Left lung (tissue), 10 donors: ENCODE data around the gene SMARCD1. TPM values are rescaled to one million over a fixed set of nuclear protein-coding genes. Genes with fewer than 3 reads are reported as not detected.

Experiments
- ATAC-seq: fragments of 200-7000 bp; cut with Tn5 transposase; one replicate; pipeline ENCODE4 v1.9.1; 2020; ENCODE audit warnings: moderate library complexity
- DNase-seq, 4 donors: peaks; one replicate each; pipeline ENCODE4 v3.0.0-alpha.2; 2013 to 2020
- H3K27ac ChIP-seq, 2 donors: fragments of 200-600 bp; sonication (generic) in 1 of 2; one replicate each; pipeline versions ENCODE4 v1.5.0 to v1.8.0; 2020 to 2021
- H3K27me3 ChIP-seq, 2 donors: fragments of 200-600 bp; sonication (generic) in 1 of 2; one replicate each; pipeline versions ENCODE4 v1.5.0 to v1.8.0; 2020 to 2021
- H3K36me3 ChIP-seq, 2 donors: fragments of 200-600 bp; sonication (generic) in 1 of 2; one replicate each; pipeline versions ENCODE4 v1.5.0 to v1.8.0; 2020 to 2021
- H3K4me1 ChIP-seq, 2 donors: fragments of 200-600 bp; one replicate each; pipeline ENCODE4 v1.8.0; 2021
- H3K4me3 ChIP-seq, 2 donors: fragments of 200-600 bp; sonication (generic) in 1 of 2; one replicate each; pipeline versions ENCODE4 v1.5.0 to v1.8.0; 2020 to 2021; ENCODE audit warnings: mild to moderate bottlenecking in 1 of 2
- H3K9me3 ChIP-seq, 2 donors: fragments of 200-600 bp; sonication (generic) in 1 of 2; one replicate each; pipeline versions ENCODE4 v1.5.0 to v1.8.0; 2020 to 2021
- CTCF ChIP-seq, 2 donors: fragments of 200-600 bp; sonication (generic) in 1 of 2; IDR thresholded peaks; one replicate each; pipeline versions ENCODE4 v1.5.0 to v1.8.0; 2021; ENCODE audit warnings: antibody characterized with exemption in 2 of 2
- intact Hi-C, 2 donors: fragments of 100-400 bp; cut with DNase I; formaldehyde crosslinking; loops; one replicate each; pipeline versions ENCODE4 v1.11.2 to v1.14.2; 2022
- polyA plus RNA-seq, 6 donors: library from polyadenylated mRNA; unstranded; fragments of 120-200 nt; gene quantifications; one replicate each; pipeline ENCODE4 v1.2.1, GENCODE V29; 2013; ENCODE audit not compliant: insufficient read length in 6 of 6
- total RNA-seq, 2 donors: library from RNA; stranded (reverse); fragmentation: NEBNext Ultra II Directional; extraction: Animal tissue kit (Norgen Biotek cat#: 25700); gene quantifications; one replicate each; pipeline ENCODE4 v1.2.1, GENCODE V29; 2021
- donor health status: DM: no; HTN: yes; CAD: no.
- donor health status: DM: no; HTN: no; CAD: no.

Gene SMARCD1
- total and polyA plus RNA-seq, 8 donors = 33.1 to 155 (median 139) TPM

- Histone ChIP-seq H3K4me3 (no peak overlapping the region), H3K4me1 (peaks cover 3 to 14% of the 10 kb centered on the region in 2 donors), H3K27ac (no peak overlapping the region), H3K27me3 (no peaks in the 10 kb centered on the region), H3K36me3 (no peaks in the 10 kb centered on the region), H3K9me3 (no peaks in the 10 kb centered on the region)
- peak; percentile 95 for ATAC-seq
- peak; percentile 91 to 97 for TF ChIP-seq CTCF (IDR thresholded peaks at IDR 0.05)
- DNase-seq = peak; percentile 64 to 94 (median 84)
- intact Hi-C loops = no loop called here
Observed at GRCh38 chr12:50074936-50075807, 10.0 kb upstream of the SMARCD1 start.

- Histone ChIP-seq H3K27ac (no peak overlapping the region), H3K4me3 (no peak overlapping the region), H3K36me3 (no peaks in the 10 kb centered on the region), H3K9me3 (no peaks in the 10 kb centered on the region), H3K4me1 (peaks cover 0 to 8% of the 10 kb centered on the region in 2 donors), H3K27me3 (peaks cover 0 to 3% of the 10 kb centered on the region in 2 donors)
- ATAC-seq (no peak), DNase-seq (no peak)
- no peak for TF ChIP-seq CTCF (IDR thresholded peaks at IDR 0.05)
- intact Hi-C loops = no loop called here
Observed at GRCh38 chr12:50075808-50076170, 9.4 kb upstream of the SMARCD1 start.

- H3K9me3 ChIP-seq = no peaks in the 10 kb centered on the region
- DNase-seq = no peak
- H3K4me3 ChIP-seq = no peak overlapping the region
- TF ChIP-seq CTCF (IDR thresholded peaks at IDR 0.05) = no peak
- intact Hi-C loops = no loop called here
- no peak for ATAC-seq
- no peaks in the 10 kb centered on the region for H3K36me3 ChIP-seq
- H3K27ac ChIP-seq = no peak overlapping the region
- peaks cover 0 to 9% of the 10 kb centered on the region in 2 donors for H3K27me3 ChIP-seq
- H3K4me1 ChIP-seq = peaks cover 0 to 6% of the 10 kb centered on the region in 2 donors
Observed at GRCh38 chr12:50077099-50077498, 8.0 kb upstream of the SMARCD1 start.

- Histone ChIP-seq H3K4me3 (no peak overlapping the region), H3K27me3 (peaks cover 0 to 9% of the 10 kb centered on the region in 2 donors), H3K36me3 (no peaks in the 10 kb centered on the region), H3K4me1 (peaks cover 0 to 6% of the 10 kb centered on the region in 2 donors), H3K27ac (no peak overlapping the region), H3K9me3 (no peaks in the 10 kb centered on the region)
- ATAC-seq (no peak), DNase-seq (no peak)
- no peak for TF ChIP-seq CTCF (IDR thresholded peaks at IDR 0.05)
- intact Hi-C loops = no loop called here
Observed at GRCh38 chr12:50078281-50078680, 6.9 kb upstream of the SMARCD1 start.

- H3K27me3 ChIP-seq = peaks cover 0 to 9% of the 10 kb centered on the region in 2 donors
- H3K27ac ChIP-seq = no peak overlapping the region
- intact Hi-C loops = no loop called here
- no peaks in the 10 kb centered on the region for H3K36me3 ChIP-seq
- peaks cover 0 to 11% of the 10 kb centered on the region in 2 donors for H3K4me1 ChIP-seq
- DNase-seq (no peak), ATAC-seq (no peak)
- H3K4me3 ChIP-seq = no peak overlapping the region
- no peaks in the 10 kb centered on the region for H3K9me3 ChIP-seq
- TF ChIP-seq CTCF (IDR thresholded peaks at IDR 0.05) = no peak
Observed at GRCh38 chr12:50079771-50080170, 5.4 kb upstream of the SMARCD1 start.
